Keratinocyte (primary cell): ENCODE measurements around the gene SCAF1. TPM values are rescaled to one million over a fixed set of nuclear protein-coding genes. Genes with fewer than 3 reads are reported as not detected.

ENCODE experiments used
- DNase-seq: peaks from one replicate; pipeline ENCODE4 v3.0.0-alpha.2; 2011; ENCODE audit warnings: low read depth, missing footprints, low spot score
- FAIRE-seq: peaks from 2 replicates; lab custom pipeline; 2011; peaks lifted over from hg19 to GRCh38; lab: Jason Lieb, UNC
- H2AFZ ChIP-seq: 2 replicates; pipeline ENCODE4 v1.6.0; 2012; ENCODE audit warnings: low read length, control low read depth, inconsistent platforms; ENCODE audit not compliant: control insufficient read depth
- H3K27ac ChIP-seq: 2 replicates; pipeline ENCODE4 v1.5.1; 2011; ENCODE audit warnings: low read length; ENCODE audit not compliant: control insufficient read depth, insufficient read depth
- H3K27me3 ChIP-seq: 3 replicates; pipeline ENCODE4 v1.6.0; 2011; ENCODE audit warnings: low read length; ENCODE audit not compliant: control insufficient read depth, insufficient read depth; ENCODE audit errors: extremely low read depth
- H3K36me3 ChIP-seq, 2 experiments: 2 replicates in 1 of 2; 3 replicates in 1 of 2; pipeline ENCODE4 v1.5.1; 2011; ENCODE audit warnings: low read length in 2 of 2, mild to moderate bottlenecking in 1 of 2; ENCODE audit not compliant: control insufficient read depth in 2 of 2, insufficient read depth in 2 of 2; ENCODE audit errors: extremely low read depth in 1 of 2
- H3K4me1 ChIP-seq: 3 replicates; pipeline ENCODE4 v1.5.1; 2011; ENCODE audit warnings: low read length; ENCODE audit not compliant: control insufficient read depth, insufficient read depth; ENCODE audit errors: extremely low read depth
- H3K4me2 ChIP-seq: 3 replicates; pipeline ENCODE4 v1.6.0; 2011; ENCODE audit warnings: low read depth, low read length; ENCODE audit not compliant: control insufficient read depth, insufficient read depth; ENCODE audit errors: extremely low read depth
- H3K4me3 ChIP-seq, 3 experiments: fragments of 200-600 bp in 1 of 3; sonication (generic) in 1 of 3; 2 replicates in 2 of 3; 3 replicates in 1 of 3; pipeline ENCODE4 v1.5.1; 2011 to 2016; ENCODE audit warnings: low read length in 3 of 3, mild to moderate bottlenecking in 3 of 3, control low read depth in 2 of 3, inconsistent platforms in 1 of 3, low read depth in 1 of 3, mixed read lengths in 1 of 3, mixed run types in 1 of 3, moderate library complexity in 1 of 3; ENCODE audit not compliant: control insufficient read depth in 2 of 3, insufficient read depth in 2 of 3; ENCODE audit errors: extremely low read depth in 1 of 3
- H3K79me2 ChIP-seq: 2 replicates; pipeline ENCODE4 v1.6.0; 2012; ENCODE audit warnings: low read length; ENCODE audit not compliant: control insufficient read depth, insufficient read depth
- H3K9ac ChIP-seq: 3 replicates; pipeline ENCODE4 v1.6.0; 2011; ENCODE audit warnings: low read length; ENCODE audit not compliant: control insufficient read depth, insufficient read depth; ENCODE audit errors: extremely low read depth
- H3K9me1 ChIP-seq: 3 replicates; pipeline ENCODE4 v1.6.0; 2011; ENCODE audit warnings: low read length; ENCODE audit not compliant: control insufficient read depth, insufficient read depth; ENCODE audit errors: extremely low read depth
- H3K9me3 ChIP-seq: 2 replicates; pipeline ENCODE4 v1.5.1; 2012; ENCODE audit warnings: low read depth, low read length; ENCODE audit not compliant: control insufficient read depth
- H4K20me1 ChIP-seq: 3 replicates; pipeline ENCODE4 v1.6.0; 2011; ENCODE audit warnings: low read length; ENCODE audit not compliant: control insufficient read depth, insufficient read depth; ENCODE audit errors: extremely low read depth
- EZH2 ChIP-seq: IDR thresholded peaks from one replicate; pipeline ENCODE4 v1.6.1; 2012; ENCODE audit warnings: inconsistent platforms, mild to moderate bottlenecking, low read length, moderate library complexity
- dilution Hi-C: fragments of 300-500 bp; cut with MboI; formaldehyde crosslinking; loops from one replicate; pipeline ENCODE4 v1.7.0; 2020; ENCODE audit warnings: low sequenced_read_pairs; ENCODE audit not compliant: extremely low pct_ligation_motif_present
- polyA plus RNA-seq, 5 experiments: library from polyadenylated mRNA; depleted of rRNA in 3 of 5; stranded (reverse) in 3 of 5; stranded (forward) in 1 of 5; unstranded in 1 of 5; fragments of >200 nt; gene quantifications; 1 replicate in 1 of 5; 2 replicates in 3 of 5; 3 replicates in 1 of 5; pipeline versions ENCODE4 v1.2.1 to v1.2.3, GENCODE V29; 2011 to 2012; ENCODE audit warnings: missing spikeins in 2 of 5, low read depth in 1 of 5, low replicate concordance in 1 of 5
- TF ChIP-seq, protein P1 (sequence below), 3 experiments: IDR thresholded peaks in 1 of 3; conservative IDR thresholded peaks in 1 of 3; optimal IDR thresholded peaks in 1 of 3; 2 replicates in 2 of 3; 3 replicates in 1 of 3; pipeline versions ENCODE3 to v1.5.1; 2011; ENCODE audit warnings: low read length in 3 of 3, mild to moderate bottlenecking in 3 of 3, moderate library complexity in 2 of 3, control low read depth in 1 of 3, inconsistent platforms in 1 of 3; ENCODE audit not compliant: insufficient read depth in 2 of 3; ENCODE audit errors: extremely low read depth in 1 of 3

SCAF1 gene
- polyA plus RNA-seq, 1 donor (not counting 4 experiments of a cell fraction or from before 2014, with no cell fraction given) = 3.4 TPM

DNA sequence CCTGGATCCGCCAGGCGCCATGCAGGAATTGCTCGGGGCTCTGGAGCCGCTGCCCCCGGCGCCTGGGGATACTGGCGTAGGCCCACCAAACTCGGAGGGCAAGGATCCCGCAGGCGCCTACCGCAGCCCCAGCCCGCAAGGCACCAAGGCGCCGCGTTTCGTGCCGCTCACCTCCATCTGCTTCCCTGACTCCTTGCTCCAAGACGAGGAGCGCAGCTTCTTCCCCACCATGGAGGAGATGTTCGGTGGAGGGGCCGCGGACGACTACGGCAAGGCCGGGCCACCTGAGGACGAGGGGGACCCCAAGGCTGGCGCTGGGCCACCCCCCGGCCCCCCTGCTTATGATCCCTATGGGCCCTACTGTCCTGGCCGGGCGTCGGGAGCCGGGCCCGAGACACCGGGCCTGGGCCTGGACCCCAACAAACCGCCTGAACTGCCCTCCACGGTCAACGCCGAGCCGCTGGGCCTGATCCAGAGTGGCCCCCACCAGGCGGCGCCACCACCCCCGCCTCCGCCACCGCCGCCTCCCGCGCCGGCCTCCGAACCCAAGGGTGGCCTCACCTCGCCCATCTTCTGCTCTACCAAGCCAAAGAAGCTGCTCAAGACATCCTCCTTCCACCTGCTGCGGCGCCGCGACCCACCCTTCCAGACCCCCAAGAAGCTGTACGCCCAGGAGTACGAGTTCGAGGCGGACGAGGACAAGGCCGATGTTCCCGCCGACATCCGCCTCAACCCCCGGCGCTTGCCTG lies 44.9 kb upstream of the SCAF1 start:
- dilution Hi-C loops = no loop called here
- H4K20me1 ChIP-seq = peaks cover 2% of the 10 kb centered on the region
- no peak overlapping the region for H3K9ac ChIP-seq
- no peak for FAIRE-seq
- peaks cover 29 to 35% of the 10 kb centered on the region in 2 experiments for H3K36me3 ChIP-seq
- DNase-seq = no peak
- H3K4me3 ChIP-seq = no peak overlapping the region
- no peak overlapping the region for H3K4me2 ChIP-seq
- H3K9me3 ChIP-seq = no peaks in the 10 kb centered on the region
- no peaks in the 10 kb centered on the region for H3K9me1 ChIP-seq
- H2AFZ ChIP-seq = no peak overlapping the region
- H3K27me3 ChIP-seq = no peaks in the 10 kb centered on the region
- no peak for TF ChIP-seq EZH2
- TF ChIP-seq, protein P1, sequence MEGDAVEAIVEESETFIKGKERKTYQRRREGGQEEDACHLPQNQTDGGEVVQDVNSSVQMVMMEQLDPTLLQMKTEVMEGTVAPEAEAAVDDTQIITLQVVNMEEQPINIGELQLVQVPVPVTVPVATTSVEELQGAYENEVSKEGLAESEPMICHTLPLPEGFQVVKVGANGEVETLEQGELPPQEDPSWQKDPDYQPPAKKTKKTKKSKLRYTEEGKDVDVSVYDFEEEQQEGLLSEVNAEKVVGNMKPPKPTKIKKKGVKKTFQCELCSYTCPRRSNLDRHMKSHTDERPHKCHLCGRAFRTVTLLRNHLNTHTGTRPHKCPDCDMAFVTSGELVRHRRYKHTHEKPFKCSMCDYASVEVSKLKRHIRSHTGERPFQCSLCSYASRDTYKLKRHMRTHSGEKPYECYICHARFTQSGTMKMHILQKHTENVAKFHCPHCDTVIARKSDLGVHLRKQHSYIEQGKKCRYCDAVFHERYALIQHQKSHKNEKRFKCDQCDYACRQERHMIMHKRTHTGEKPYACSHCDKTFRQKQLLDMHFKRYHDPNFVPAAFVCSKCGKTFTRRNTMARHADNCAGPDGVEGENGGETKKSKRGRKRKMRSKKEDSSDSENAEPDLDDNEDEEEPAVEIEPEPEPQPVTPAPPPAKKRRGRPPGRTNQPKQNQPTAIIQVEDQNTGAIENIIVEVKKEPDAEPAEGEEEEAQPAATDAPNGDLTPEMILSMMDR (optimal IDR thresholded peaks at IDR 0.05 in 1 of 3, IDR thresholded peaks at IDR 0.05 in 1 of 3, conservative IDR thresholded peaks at IDR 0.05 in 1 of 3; ENCODE audit: extremely low read depth in 1 of 3, insufficient read depth in 2 of 3, low read length in 3 of 3) = no peak
- no peak overlapping the region for H3K27ac ChIP-seq
- peaks cover 13% of the 10 kb centered on the region for H3K4me1 ChIP-seq
- H3K79me2 ChIP-seq = peaks cover 40% of the 10 kb centered on the region

DNA sequence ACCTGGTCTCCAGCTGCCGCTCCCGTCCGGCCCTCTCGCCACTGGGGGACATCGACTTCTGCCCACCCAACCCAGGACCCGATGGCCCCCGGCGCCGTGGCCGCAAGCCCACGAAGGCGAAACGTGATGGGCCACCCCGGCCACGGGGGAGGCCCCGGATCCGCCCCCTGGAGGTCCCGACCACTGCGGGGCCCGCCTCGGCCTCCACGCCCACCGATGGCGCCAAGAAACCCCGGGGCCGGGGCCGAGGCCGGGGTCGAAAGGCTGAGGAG lies 44.4 kb upstream of the SCAF1 start:
- TF ChIP-seq EZH2 = no peak
- TF ChIP-seq, protein P1 (optimal IDR thresholded peaks at IDR 0.05 in 1 of 3, IDR thresholded peaks at IDR 0.05 in 1 of 3, conservative IDR thresholded peaks at IDR 0.05 in 1 of 3; ENCODE audit: extremely low read depth in 1 of 3, insufficient read depth in 2 of 3, low read length in 3 of 3) = no peak
- no peak overlapping the region for H3K9ac ChIP-seq
- dilution Hi-C loops = no loop called here
- no peak overlapping the region for H2AFZ ChIP-seq
- peaks cover 32 to 36% of the 10 kb centered on the region in 2 experiments for H3K36me3 ChIP-seq
- no peaks in the 10 kb centered on the region for H3K9me3 ChIP-seq
- H3K9me1 ChIP-seq = no peaks in the 10 kb centered on the region
- FAIRE-seq (no peak), DNase-seq (no peak)
- no peaks in the 10 kb centered on the region for H3K27me3 ChIP-seq
- peaks cover 36% of the 10 kb centered on the region for H3K79me2 ChIP-seq
- H3K4me2 ChIP-seq = no peak overlapping the region
- H3K27ac ChIP-seq = no peak overlapping the region
- H4K20me1 ChIP-seq = peaks cover 4% of the 10 kb centered on the region
- no peak overlapping the region for H3K4me3 ChIP-seq
- H3K4me1 ChIP-seq = peaks cover 7% of the 10 kb centered on the region
